Spinal cord (tissue), 10 donors: ENCODE data around the gene TCF4. TPM values are rescaled to one million over a fixed set of nuclear protein-coding genes. Genes with fewer than 3 reads are reported as not detected.

Experiments
- DNase-seq, 6 donors: peaks; one replicate each; pipeline versions ENCODE4 v3.0.0 to v3.0.0-alpha.2; 2013 to 2015; ENCODE audit warnings: low spot score in 6 of 6, low read depth in 4 of 6
- H3K27ac ChIP-seq: one replicate; pipeline ENCODE4 v1.5.1; 2013; ENCODE audit warnings: low read depth, low read length, control low read depth
- H3K27me3 ChIP-seq: one replicate; pipeline ENCODE4 v1.6.1; 2013; ENCODE audit warnings: low read length; ENCODE audit not compliant: control insufficient read depth, insufficient read depth
- H3K36me3 ChIP-seq: one replicate; pipeline ENCODE4 v1.6.1; 2013; ENCODE audit warnings: low read length; ENCODE audit not compliant: control insufficient read depth, insufficient read depth
- H3K4me1 ChIP-seq: one replicate; pipeline ENCODE4 v1.6.1; 2013; ENCODE audit warnings: low read length; ENCODE audit not compliant: control insufficient read depth, insufficient read depth
- H3K4me3 ChIP-seq: one replicate; pipeline ENCODE4 v1.5.1; 2013; ENCODE audit warnings: low read depth, low read length, control low read depth
- H3K9me3 ChIP-seq: one replicate; pipeline ENCODE4 v1.6.1; 2013; ENCODE audit warnings: low read length; ENCODE audit not compliant: control insufficient read depth, insufficient read depth
- WGBS: methylation state at CpG from one replicate; pipeline ENCODE4 v1.1.5; 2013; ENCODE audit warnings: missing lambda C conversion rate; ENCODE audit not compliant: insufficient coverage; 5-methylcytosine and 5-hydroxymethylcytosine counted together
- polyA plus RNA-seq, 2 donors: library from polyadenylated mRNA; unstranded; fragments of 120-200 nt; gene quantifications; one replicate each; pipeline ENCODE4 v1.2.1, GENCODE V29; 2013; ENCODE audit not compliant: insufficient read length in 2 of 2
- total RNA-seq, 2 donors: library from RNA; depleted of rRNA in 1 of 2; stranded (reverse); fragments of 120-200 nt in 1 of 2; fragments of >200 nt in 1 of 2; gene quantifications; one replicate each; pipeline versions ENCODE4 v1.2.3 to v1.2.4, GENCODE V29; 2013 to 2014
- donor health status: healthy.

TCF4 gene
- total and polyA plus RNA-seq, 4 donors = 57.1 to 234 (median 138) TPM

DNA sequence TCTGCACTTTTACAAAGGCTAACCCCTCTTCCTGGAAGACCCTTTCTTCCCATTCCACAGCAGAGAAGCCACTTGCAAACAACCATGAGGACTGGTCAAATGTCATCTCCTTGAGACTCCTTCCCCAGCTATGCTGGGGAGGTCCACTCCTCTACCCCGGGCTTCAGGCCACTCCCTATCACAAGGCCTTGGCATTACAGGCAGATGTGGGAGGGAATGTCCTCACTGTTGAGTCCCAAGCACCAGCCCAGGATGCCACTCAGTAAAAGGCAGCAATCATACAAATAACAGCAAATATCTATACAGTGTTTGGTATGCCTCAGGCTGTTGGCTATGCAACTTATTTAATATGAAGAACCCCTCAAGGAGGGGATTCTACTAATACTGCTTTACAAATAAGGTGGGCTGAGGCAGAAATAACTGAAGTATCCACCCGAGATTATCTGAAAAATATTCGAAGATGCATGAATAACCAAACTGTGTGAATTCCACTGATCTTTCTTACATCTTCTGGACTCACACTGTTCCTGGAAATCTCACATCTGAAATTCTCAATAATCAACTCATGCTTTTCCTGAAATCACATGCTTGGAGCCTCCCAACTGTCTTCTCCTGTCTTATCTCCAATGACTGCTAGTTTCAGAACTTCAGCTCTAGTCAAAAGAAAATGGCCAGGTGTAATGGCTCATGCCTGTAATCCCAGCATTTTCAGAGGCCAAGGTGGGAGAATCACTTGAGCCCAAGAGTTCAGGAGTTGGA is 226.3 kb downstream of the TCF4 start:
- DNase-seq = no peak
- Histone ChIP-seq H3K27ac (no peak overlapping the region), H3K4me3 (no peak overlapping the region), H3K36me3 (no peaks in the 10 kb centered on the region), H3K9me3 (no peaks in the 10 kb centered on the region), H3K4me1 (no peaks in the 10 kb centered on the region), H3K27me3 (no peaks in the 10 kb centered on the region)
- WGBS = 100% methylated on average over 2 of the region's 3 CpGs

DNA sequence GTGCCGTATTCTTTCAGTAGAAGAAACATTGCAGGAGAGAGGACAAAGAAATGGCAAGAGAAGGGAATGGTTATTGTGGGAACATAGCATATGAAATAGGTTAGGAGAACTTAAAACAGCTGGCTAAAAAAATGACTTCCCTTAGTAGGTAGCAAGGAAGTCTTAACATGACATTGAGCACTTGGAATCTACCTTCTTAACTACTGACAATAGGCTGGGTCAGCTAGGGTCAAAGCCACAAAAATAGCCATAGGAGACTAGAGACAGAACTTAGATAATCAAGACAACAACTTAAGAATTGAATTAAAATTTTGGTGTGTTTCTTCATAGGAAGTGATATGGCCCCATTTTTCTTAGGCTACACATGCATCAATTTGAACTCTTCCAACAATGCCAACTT is 227.9 kb downstream of the TCF4 start:
- Histone ChIP-seq H3K27me3 (no peaks in the 10 kb centered on the region), H3K27ac (no peak overlapping the region), H3K4me1 (no peaks in the 10 kb centered on the region), H3K36me3 (no peaks in the 10 kb centered on the region), H3K4me3 (no peak overlapping the region), H3K9me3 (no peaks in the 10 kb centered on the region)
- 86% methylated on average over 1 of the region's 1 CpG for WGBS
- DNase-seq = no peak

DNA sequence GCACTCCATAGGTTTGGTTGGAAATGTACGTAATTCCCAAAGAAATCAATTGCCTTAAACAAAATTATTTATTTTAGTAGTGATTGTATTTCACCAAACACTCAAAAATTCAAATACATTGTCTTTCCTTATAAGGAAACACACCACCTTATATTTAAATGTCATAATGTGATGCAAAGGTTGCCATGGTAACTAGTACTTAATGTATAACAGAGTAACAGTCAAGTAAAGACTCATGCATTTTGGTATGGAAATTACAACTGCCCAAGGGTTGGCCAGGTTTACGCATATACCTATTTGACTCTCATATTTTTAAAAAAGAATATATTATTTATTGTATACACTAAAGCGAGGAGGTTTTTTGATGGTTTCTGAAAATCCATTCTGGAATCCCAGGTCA is 231.2 kb downstream of the TCF4 start:
- Histone ChIP-seq H3K4me3 (no peak overlapping the region), H3K36me3 (no peaks in the 10 kb centered on the region), H3K9me3 (no peaks in the 10 kb centered on the region), H3K27me3 (no peaks in the 10 kb centered on the region), H3K27ac (no peak overlapping the region), H3K4me1 (peaks cover 6% of the 10 kb centered on the region)
- DNase-seq = no peak
- no CpG with 5 or more reads among the region's 3 CpGs for WGBS

DNA sequence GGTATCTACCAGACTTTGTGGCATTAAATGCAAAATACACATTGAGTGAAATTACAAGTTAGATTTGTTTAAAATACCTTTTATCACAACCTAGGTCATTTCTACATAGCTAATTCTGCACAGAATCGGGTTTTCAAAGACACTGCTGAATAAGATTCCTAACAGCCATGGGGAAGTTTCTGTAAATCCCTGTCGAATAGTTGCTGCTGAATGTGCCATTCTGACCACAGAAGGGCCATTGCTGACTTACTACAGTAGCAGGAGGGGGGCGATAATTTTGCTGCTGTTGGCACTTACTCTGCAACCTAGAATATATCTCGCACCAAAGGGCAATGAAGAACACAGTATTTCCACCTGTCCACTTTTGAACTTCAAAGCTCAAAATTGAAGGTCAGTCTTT is 232.8 kb downstream of the TCF4 start:
- no peak overlapping the region for H3K4me3 ChIP-seq
- H3K36me3 ChIP-seq = no peaks in the 10 kb centered on the region

DNA sequence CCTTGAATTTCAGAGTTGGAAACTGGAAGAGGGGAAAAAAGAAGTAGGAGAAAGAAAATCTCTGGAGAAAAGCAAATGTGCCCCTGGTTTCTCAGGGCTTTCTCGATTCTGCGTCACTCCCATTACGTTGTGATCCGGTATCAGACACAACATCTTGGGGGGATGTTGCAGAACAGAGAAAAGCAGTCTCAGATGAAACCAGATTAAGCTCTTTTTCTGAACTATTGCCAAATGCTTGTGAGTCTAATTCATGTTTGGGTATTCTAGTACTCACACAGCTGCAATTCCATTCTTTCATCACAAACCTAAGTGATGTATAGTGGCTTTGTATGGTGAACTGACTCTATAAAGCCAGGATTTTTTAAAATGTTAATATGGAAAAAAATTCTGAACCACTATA is 233.2 kb downstream of the TCF4 start:
- Histone ChIP-seq H3K4me3 (no peak overlapping the region), H3K9me3 (no peaks in the 10 kb centered on the region), H3K4me1 (peaks cover 6% of the 10 kb centered on the region)

More for the DNA sequence above, 232.8 kb downstream of the TCF4 start:
- 19% methylated on average over 4 of the region's 4 CpGs for WGBS
- Histone ChIP-seq H3K27me3 (no peaks in the 10 kb centered on the region), H3K27ac (peak overlapping the region; percentile 88), H3K9me3 (no peaks in the 10 kb centered on the region), H3K4me1 (peaks cover 6% of the 10 kb centered on the region)
- peak in 2 of 6 donors; percentile 55 to 64 for DNase-seq

DNA sequence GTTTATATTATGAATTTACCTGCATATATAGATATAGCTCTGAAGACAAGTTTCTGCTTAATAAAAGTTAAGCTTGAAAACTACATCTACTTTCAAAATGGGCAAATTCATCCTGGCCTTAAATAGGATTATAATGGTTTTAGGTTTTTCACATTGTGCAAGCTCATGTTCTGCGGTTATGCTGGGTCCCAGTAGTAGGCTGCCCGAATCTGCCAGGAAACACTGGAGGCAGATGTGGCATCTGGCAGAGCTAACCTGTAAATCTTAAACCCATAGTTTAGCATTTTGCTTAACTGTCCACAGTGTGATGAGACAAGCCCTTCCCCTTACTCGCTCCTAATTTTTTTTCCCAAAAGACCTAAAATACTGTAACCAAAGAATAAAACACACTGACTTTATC is 234.2 kb downstream of the TCF4 start:
- no peak overlapping the region for H3K4me3 ChIP-seq
- H3K4me1 ChIP-seq = peaks cover 6% of the 10 kb centered on the region
- DNase-seq = peak in 1 of 6 donors; percentile 54
- WGBS = 40% methylated on average over 3 of the region's 3 CpGs
- no peaks in the 10 kb centered on the region for H3K9me3 ChIP-seq
- H3K27ac ChIP-seq = peak overlapping the region; percentile 88
- H3K36me3 ChIP-seq = no peaks in the 10 kb centered on the region
- no peaks in the 10 kb centered on the region for H3K27me3 ChIP-seq

More for the DNA sequence above, 233.2 kb downstream of the TCF4 start:
- Histone ChIP-seq H3K27me3 (no peaks in the 10 kb centered on the region), H3K27ac (peak overlapping the region; percentile 88), H3K36me3 (no peaks in the 10 kb centered on the region)
- WGBS = 43% methylated on average over 4 of the region's 4 CpGs
- peak in 2 of 6 donors; percentile 81 for DNase-seq

DNA sequence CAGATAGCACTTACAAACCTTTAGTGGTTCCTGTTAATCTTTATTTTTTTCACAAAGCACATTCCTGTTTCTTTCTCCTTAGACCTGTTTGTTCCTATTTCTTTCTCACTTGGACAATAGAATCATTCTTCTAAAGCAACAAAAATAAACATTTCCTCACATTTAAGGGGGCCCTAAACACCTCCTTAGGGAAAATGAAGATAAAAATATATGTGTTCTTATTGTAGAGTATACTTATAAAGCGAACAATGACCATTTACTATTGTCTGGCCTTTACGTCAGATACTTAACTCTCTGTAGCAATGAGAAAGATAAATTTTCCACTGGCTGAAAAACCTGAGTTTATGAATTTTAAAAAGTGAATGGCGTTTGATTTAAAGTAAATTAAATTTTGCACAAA is 234.6 kb downstream of the TCF4 start:
- Histone ChIP-seq H3K9me3 (no peaks in the 10 kb centered on the region), H3K27me3 (no peaks in the 10 kb centered on the region), H3K4me1 (peaks cover 6% of the 10 kb centered on the region), H3K27ac (peak overlapping the region; percentile 88), H3K36me3 (no peaks in the 10 kb centered on the region), H3K4me3 (no peak overlapping the region)
- WGBS = no CpG with 5 or more reads among the region's 3 CpGs
- peak in 1 of 6 donors; percentile 27 for DNase-seq

DNA sequence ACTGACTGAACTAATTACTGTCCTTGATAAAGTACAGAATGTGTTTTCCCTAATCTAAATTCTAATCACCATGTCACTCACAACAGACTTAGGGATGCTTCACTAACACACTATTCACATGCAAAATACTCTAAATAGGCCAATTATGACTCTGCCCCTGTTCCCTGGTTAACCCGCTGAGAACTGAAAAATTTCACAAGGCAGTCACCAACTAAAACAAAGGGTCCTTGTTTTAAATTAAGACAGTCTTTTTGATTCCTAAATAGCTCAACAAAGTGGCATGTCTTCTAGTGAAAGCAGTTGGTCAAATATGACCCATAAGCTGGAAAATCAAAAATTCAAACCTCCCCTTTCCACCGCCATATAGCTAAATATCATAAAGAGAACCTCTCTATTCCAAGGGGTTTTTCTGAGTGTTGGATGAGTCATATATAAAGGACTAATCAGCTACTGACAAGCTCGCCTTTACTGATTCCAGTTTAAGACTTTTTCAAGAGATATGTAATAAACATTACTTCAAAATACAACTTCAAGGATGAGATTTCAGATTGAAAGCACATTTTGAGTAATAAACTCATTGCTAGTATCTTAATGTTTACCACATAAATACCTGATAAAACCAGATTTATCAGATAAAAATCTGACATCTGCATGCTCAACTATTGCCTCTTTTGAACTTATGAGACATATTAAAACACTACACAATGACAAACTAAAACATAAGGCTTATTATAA is 235.8 kb downstream of the TCF4 start:
- Histone ChIP-seq H3K4me3 (peak overlapping the region; percentile 36), H3K27ac (peak overlapping the region; percentile 88), H3K36me3 (no peaks in the 10 kb centered on the region), H3K27me3 (no peaks in the 10 kb centered on the region), H3K9me3 (no peaks in the 10 kb centered on the region), H3K4me1 (peaks cover 10% of the 10 kb centered on the region)
- no CpG with 5 or more reads among the region's 3 CpGs for WGBS
- peak in 3 of 6 donors; percentile 64 to 91 (median 87) for DNase-seq

DNA sequence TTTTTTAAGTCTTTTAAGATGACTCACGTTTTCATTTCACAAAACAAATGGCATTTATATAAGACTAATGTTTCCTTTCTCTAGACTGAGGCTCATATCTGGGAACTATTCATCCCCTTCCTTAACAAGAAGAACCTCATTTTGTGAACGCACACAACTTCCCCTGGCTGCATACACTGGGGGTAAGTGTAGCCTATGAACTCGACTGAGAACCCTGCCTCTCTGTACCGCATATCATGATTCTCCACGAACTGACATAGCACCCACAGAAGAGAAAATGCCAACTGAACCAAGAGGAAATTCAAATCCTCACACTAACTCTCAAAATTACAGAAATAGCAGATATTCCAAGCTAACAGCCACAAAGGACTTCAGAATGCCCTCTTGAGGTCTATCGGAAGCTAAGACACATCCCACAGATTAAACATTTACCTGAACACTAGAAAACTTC is 236.7 kb downstream of the TCF4 start:
- Histone ChIP-seq H3K27ac (peak overlapping the region; percentile 88), H3K4me3 (peak overlapping the region; percentile 36)

More for the DNA sequence above, 236.7 kb downstream of the TCF4 start:
- Histone ChIP-seq H3K36me3 (no peaks in the 10 kb centered on the region), H3K27me3 (no peaks in the 10 kb centered on the region), H3K9me3 (no peaks in the 10 kb centered on the region), H3K4me1 (peaks cover 10% of the 10 kb centered on the region)
- WGBS = 18% methylated on average over 4 of the region's 6 CpGs
- peak in 2 of 6 donors; percentile 54 to 55 for DNase-seq
